K562 (cell line): ENCODE data around the gene MPG. TPM values are rescaled to one million over a fixed set of nuclear protein-coding genes. Genes with fewer than 3 reads are reported as not detected.
A peak's percentile ranks its signal among the peaks of the same experiment; 100 is the strongest.

Source experiments
- ATAC-seq: fragments of 200-7000 bp; cut with Tn5 transposase; 3 replicates; pipeline ENCODE4 v1.9.1; 2020; ENCODE audit warnings: moderate library complexity
- BruUV-seq: library from RNA; stranded (reverse); fragments of 400-500 nt; replicated peaks from 2 replicates; lab custom pipeline; 2021; lab: Mats Ljungman, UMichigan
- CTCF ChIA-PET: fragments of 300-600 bp; formaldehyde crosslinking; extraction: SDS; loops from one replicate; lab custom pipeline; 2021; ENCODE audit warnings: low intra/inter-chr PET ratio; lab: Yijun Ruan, JAX
- POLR2A ChIA-PET: fragments of 300-600, 350-650 bp; sonication (Branson Sonifier 250); formaldehyde crosslinking; extraction: SDS; loops from one replicate; lab custom pipeline; 2021; ENCODE audit warnings: antibody characterized with exemption, inconsistent platforms; lab: Yijun Ruan, JAX
- DNase-seq, 4 experiments: peaks; one replicate each; pipeline versions ENCODE4 v3.0.0 to v3.0.0-alpha.2; 2011 to 2018; ENCODE audit warnings: low spot score in 3 of 4, mixed read lengths in 3 of 4; ENCODE audit errors: extremely low read depth in 1 of 4
- FAIRE-seq: peaks from 2 replicates; lab custom pipeline; 2011; peaks lifted over from hg19 to GRCh38; lab: Jason Lieb, UNC
- H2AFZ ChIP-seq: 2 replicates; pipeline ENCODE4 v1.6.0; 2011; ENCODE audit warnings: low read depth, low read length, control low read depth, inconsistent platforms
- H3K27ac ChIP-seq: fragments of 200-600 bp; 3 replicates; pipeline ENCODE4 v1.8.0; 2011; ENCODE audit warnings: low read depth, mild to moderate bottlenecking, control low read depth, inconsistent platforms, low read length, moderate library complexity, mixed read lengths; ENCODE audit errors: extremely low read depth
- H3K27me3 ChIP-seq, 2 experiments: fragments of 300-600 bp in 1 of 2; 2 replicates in 1 of 2; 3 replicates in 1 of 2; pipeline versions ENCODE4 v1.6.0 to v1.8.0; 2011; ENCODE audit warnings: inconsistent platforms in 2 of 2, low read length in 2 of 2, mild to moderate bottlenecking in 1 of 2, mixed read lengths in 1 of 2, moderate library complexity in 1 of 2; ENCODE audit not compliant: control insufficient read depth in 2 of 2, insufficient read depth in 2 of 2
- H3K36me3 ChIP-seq: fragments of 300-600 bp; 3 replicates; pipeline ENCODE4 v1.8.0; 2011; ENCODE audit warnings: mild to moderate bottlenecking, low read length, inconsistent platforms; ENCODE audit not compliant: control insufficient read depth, insufficient read depth
- H3K4me1 ChIP-seq, 2 experiments: fragments of 200-600 bp in 1 of 2; replicated peaks in 1 of 2; 2 replicates in 1 of 2; 3 replicates in 1 of 2; pipeline versions ENCODE4 v1.5.1 to v1.8.0; 2011; ENCODE audit warnings: inconsistent platforms in 2 of 2, low read length in 2 of 2, mild to moderate bottlenecking in 1 of 2, mixed read lengths in 1 of 2, moderate library complexity in 1 of 2; ENCODE audit not compliant: control insufficient read depth in 2 of 2, insufficient read depth in 2 of 2
- H3K4me2 ChIP-seq: 2 replicates; pipeline ENCODE4 v1.6.1; 2011; ENCODE audit warnings: low read length, control low read depth, inconsistent platforms, mixed read lengths; ENCODE audit not compliant: insufficient read depth
- H3K4me3 ChIP-seq: fragments of 200-600 bp; sonication (generic), shearing (Covaris generic); 2 replicates; pipeline ENCODE4 v1.5.1; 2016; ENCODE audit warnings: control low read depth, inconsistent platforms
- H3K79me2 ChIP-seq: fragments of 200-600 bp; 3 replicates; pipeline ENCODE4 v1.8.0; 2011; ENCODE audit warnings: low read length, inconsistent platforms; ENCODE audit not compliant: control insufficient read depth, insufficient read depth
- H3K9ac ChIP-seq, 2 experiments: 2 replicates each; pipeline versions ENCODE4 v1.6.0 to v1.6.1; 2011; ENCODE audit warnings: low read depth in 2 of 2, low read length in 2 of 2, control low read depth in 1 of 2, inconsistent platforms in 1 of 2, mild to moderate bottlenecking in 1 of 2, mixed read lengths in 1 of 2; ENCODE audit not compliant: insufficient read depth in 1 of 2
- H3K9me1 ChIP-seq: one replicate; pipeline ENCODE4 v1.6.0; 2011; ENCODE audit warnings: inconsistent platforms, mild to moderate bottlenecking, low read length, moderate library complexity; ENCODE audit not compliant: control insufficient read depth, insufficient read depth
- H3K9me3 ChIP-seq: replicated peaks from 2 replicates; pipeline ENCODE4 v1.5.1; 2011; ENCODE audit warnings: low read depth, low read length, inconsistent platforms; ENCODE audit not compliant: control insufficient read depth, insufficient read depth
- H4K20me1 ChIP-seq: replicated peaks from 2 replicates; pipeline ENCODE4 v1.6.1; 2011; ENCODE audit warnings: low read length, inconsistent platforms, mixed read lengths; ENCODE audit not compliant: control insufficient read depth, insufficient read depth
- HNRNPLL ChIP-seq: fragments of 200-400 bp; formaldehyde crosslinking; IDR thresholded peaks from 2 replicates; pipeline ENCODE4 v1.6.1; 2017; ENCODE audit warnings: low read length, low read depth, mild to moderate bottlenecking; ENCODE audit not compliant: poor library complexity, severe bottlenecking
- RBM34 ChIP-seq: fragments of 200-400 bp; formaldehyde crosslinking; IDR thresholded peaks from 2 replicates; pipeline ENCODE4 v1.6.1; 2018; ENCODE audit warnings: low read length, borderline replicate concordance; ENCODE audit not compliant: insufficient read depth
- RCOR1 ChIP-seq, 2 experiments: IDR thresholded peaks; 2 replicates each; pipeline ENCODE4 v1.6.1; 2012; ENCODE audit warnings: low read depth in 2 of 2, low read length in 2 of 2, borderline replicate concordance in 1 of 2, improper control_type of control experiment in 1 of 2
- WGBS: fragments of 100-300 bp; shearing (Covaris generic); methylation state at CpG from one replicate; pipeline ENCODE4 v1.1.6; 2016; ENCODE audit warnings: low coverage, mixed read lengths; ENCODE audit not compliant: insufficient coverage; ENCODE audit errors: missing lambda C conversion rate; 5-methylcytosine and 5-hydroxymethylcytosine counted together
- in situ Hi-C: fragments of 300-500 bp; cut with MboI; formaldehyde crosslinking; loops from 4 replicates; pipeline ENCODE4 v1.15.0; 2018; ENCODE audit warnings: inconsistent platforms, mixed read lengths
- intact Hi-C: fragments of 100-400 bp; cut with micrococcal nuclease; formaldehyde crosslinking; loops from 2 replicates; pipeline ENCODE4 v1.14.2; 2022
- polyA plus RNA-seq, 8 experiments: library from polyadenylated mRNA; depleted of rRNA in 4 of 8; stranded (reverse) in 5 of 8; unstranded in 3 of 8; fragments of >200 nt; fragmentation: Nextera tagmentation in 2 of 8; fragmentation: Illumina TruSeq in 1 of 8; extraction: Ambion mirVana in 2 of 8; extraction: Trizol in 1 of 8; gene quantifications; 2 replicates each; pipeline versions ENCODE4 v1.2.1 to v1.2.3, GENCODE V29; 2011 to 2014; ENCODE audit warnings: inconsistent platforms in 1 of 8, missing spikeins in 1 of 8
- total RNA-seq, 7 experiments: library from RNA; depleted of rRNA in 6 of 7; stranded (reverse); fragments of >200 nt in 6 of 7; fragmentation: Illumina TruSeq in 2 of 7; extraction: Trizol in 2 of 7; gene quantifications; 2 replicates each; pipeline versions ENCODE4 v1.2.1 to v1.2.3, GENCODE V29; 2011 to 2021; ENCODE audit warnings: low replicate concordance in 1 of 7
- TF ChIP-seq, protein P1 (sequence below): fragments of 450-650 bp; IDR thresholded peaks from 2 replicates; pipeline ENCODE4 v1.6.1; 2016; ENCODE audit warnings: low read depth

MPG gene
- total and polyA plus RNA-seq, 9 of the 15 experiments (the other 6 are each of a cell fraction or from before 2014, with no cell fraction given), result 0.42 to 226 (median 36.2) TPM

DNA sequence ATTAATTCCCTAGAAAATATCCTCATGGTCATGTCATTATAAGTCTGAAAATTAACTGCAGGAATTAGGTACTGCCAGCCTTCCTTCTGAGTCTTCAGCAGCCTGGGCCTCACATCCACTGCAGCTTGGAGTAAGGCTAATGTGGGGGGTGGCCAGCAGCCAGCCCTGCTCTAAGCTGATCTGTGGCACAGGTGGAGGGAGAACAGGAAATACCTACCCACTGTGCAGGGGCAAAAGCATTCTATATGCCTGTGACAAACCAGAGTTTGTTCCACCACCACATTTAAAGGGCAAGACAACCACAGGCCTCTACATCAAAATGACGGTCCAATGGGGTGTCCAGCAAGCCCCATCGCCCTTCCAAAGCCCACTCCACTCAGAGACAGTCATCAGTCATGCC, 51.0 kb downstream of the MPG start:
- no peaks in the 10 kb centered on the region for H3K9me3 ChIP-seq
- TF ChIP-seq, protein P1, sequence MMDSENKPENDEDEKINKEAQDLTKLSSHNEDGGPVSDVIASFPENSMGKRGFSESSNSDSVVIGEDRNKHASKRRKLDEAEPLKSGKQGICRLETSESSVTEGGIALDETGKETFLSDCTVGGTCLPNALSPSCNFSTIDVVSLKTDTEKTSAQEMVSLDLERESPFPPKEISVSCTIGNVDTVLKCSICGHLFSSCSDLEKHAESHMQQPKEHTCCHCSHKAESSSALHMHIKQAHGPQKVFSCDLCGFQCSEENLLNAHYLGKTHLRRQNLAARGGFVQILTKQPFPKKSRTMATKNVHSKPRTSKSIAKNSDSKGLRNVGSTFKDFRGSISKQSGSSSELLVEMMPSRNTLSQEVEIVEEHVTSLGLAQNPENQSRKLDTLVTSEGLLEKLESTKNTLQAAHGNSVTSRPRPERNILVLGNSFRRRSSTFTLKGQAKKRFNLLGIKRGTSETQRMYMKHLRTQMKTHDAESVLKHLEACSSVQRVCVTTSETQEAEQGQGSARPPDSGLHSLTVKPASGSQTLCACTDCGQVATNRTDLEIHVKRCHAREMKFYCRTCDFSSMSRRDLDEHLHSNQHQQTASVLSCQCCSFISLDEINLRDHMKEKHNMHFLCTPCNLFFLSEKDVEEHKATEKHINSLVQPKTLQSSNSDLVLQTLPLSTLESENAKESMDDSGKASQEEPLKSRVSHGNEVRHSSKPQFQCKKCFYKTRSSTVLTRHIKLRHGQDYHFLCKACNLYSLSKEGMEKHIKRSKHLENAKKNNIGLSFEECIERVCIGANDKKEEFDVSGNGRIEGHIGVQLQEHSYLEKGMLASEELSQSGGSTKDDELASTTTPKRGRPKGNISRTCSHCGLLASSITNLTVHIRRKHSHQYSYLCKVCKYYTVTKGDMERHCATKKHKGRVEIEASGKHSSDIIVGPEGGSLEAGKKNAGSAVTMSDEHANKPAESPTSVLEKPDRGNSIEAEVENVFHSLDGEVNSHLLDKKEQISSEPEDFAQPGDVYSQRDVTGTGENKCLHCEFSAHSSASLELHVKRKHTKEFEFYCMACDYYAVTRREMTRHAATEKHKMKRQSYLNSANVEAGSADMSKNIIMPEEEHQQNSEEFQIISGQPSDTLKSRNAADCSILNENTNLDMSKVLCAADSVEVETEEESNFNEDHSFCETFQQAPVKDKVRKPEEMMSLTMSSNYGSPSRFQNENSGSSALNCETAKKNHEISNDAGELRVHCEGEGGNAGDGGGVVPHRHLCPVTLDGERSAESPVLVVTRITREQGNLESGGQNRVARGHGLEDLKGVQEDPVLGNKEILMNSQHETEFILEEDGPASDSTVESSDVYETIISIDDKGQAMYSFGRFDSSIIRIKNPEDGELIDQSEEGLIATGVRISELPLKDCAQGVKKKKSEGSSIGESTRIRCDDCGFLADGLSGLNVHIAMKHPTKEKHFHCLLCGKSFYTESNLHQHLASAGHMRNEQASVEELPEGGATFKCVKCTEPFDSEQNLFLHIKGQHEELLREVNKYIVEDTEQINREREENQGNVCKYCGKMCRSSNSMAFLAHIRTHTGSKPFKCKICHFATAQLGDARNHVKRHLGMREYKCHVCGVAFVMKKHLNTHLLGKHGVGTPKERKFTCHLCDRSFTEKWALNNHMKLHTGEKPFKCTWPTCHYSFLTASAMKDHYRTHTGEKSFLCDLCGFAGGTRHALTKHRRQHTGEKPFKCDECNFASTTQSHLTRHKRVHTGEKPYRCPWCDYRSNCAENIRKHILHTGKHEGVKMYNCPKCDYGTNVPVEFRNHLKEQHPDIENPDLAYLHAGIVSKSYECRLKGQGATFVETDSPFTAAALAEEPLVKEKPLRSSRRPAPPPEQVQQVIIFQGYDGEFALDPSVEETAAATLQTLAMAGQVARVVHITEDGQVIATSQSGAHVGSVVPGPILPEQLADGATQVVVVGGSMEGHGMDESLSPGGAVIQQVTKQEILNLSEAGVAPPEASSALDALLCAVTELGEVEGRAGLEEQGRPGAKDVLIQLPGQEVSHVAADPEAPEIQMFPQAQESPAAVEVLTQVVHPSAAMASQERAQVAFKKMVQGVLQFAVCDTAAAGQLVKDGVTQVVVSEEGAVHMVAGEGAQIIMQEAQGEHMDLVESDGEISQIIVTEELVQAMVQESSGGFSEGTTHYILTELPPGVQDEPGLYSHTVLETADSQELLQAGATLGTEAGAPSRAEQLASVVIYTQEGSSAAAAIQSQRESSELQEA, result no peak
- TF ChIP-seq RCOR1 (IDR thresholded peaks at IDR 0.05; ENCODE audit: borderline replicate concordance in 1 of 2, low read depth in 2 of 2, low read length in 2 of 2) (0 out of 4 replicates have a peak, but pooled peaks of 1 of the 2 experiments have one; percentile 4), HNRNPLL (no peak), RBM34 (no peak)
- TF ChIP-seq, all 486 proteins: peak for 1
- POLR2A ChIA-PET, result no interaction called here
- Histone ChIP-seq H3K4me2 (no peak overlapping the region), H4K20me1 (no peaks in the 10 kb centered on the region), H3K9me1 (no peaks in the 10 kb centered on the region), H2AFZ (no peak overlapping the region), H3K27ac (no peak overlapping the region), H3K27me3 (no peaks in the 10 kb centered on the region), H3K4me1 (peaks cover 33 to 35% of the 10 kb centered on the region in 2 experiments; a peak in 4 of 5 replicates), H3K79me2 (peaks cover 60% of the 10 kb centered on the region), H3K36me3 (peaks cover 43% of the 10 kb centered on the region), H3K9ac (peak overlapping the region in 1 of 2 experiments; percentile 31; a peak in 1 of 4 replicates), H3K4me3 (no peak overlapping the region)
- CTCF ChIA-PET, result no interaction called here
- no peak for ATAC-seq
- BruUV-seq, result no TSS peak
- in situ Hi-C loops, result no loop called here
- intact Hi-C loops, result no loop called here
- no peak for DNase-seq
- 86% methylated on average over 2 of the region's 2 CpGs for WGBS
- FAIRE-seq, result no peak
